Measurements from ENCODE around the gene ZNF710.
"Not testable (repeated sequence)": the region's sequence is repeated elsewhere in the genome, so short reads cannot be mapped to it uniquely, and the experiment has no call there.

Gene ZNF710

DNA sequence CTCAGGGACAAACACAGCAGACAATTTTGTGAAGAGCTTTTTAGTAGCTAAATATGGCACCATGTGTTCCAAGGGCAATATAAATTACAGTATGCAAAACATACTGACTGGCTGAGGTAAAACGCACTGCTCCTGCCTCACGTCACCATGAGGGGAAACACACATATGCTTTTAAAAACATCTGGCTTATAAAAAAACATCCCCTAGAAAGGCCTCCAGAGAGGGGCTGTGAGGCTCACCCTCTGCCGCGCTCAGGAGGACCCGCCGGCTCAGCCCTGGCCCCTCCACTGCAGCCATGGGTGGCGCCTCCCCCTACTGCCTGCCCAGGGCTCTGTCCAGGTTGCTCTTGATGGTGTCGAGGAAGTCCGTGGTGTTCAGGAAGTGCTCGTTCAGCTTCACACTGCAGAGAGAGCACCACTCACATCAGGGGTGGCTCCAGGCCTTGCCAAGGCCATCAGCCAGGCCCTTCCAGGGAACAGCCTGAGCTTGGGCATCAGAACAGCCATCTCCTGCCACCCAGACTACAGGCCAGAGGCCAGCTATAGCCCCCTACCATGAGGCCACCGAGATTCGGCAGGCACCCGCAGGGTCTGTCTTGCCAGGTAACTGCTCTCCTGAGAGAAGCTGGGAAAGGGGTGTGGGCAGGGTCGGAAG is 83.0 kb downstream of the ZNF710 start:
- no peak for DNase-seq

DNA sequence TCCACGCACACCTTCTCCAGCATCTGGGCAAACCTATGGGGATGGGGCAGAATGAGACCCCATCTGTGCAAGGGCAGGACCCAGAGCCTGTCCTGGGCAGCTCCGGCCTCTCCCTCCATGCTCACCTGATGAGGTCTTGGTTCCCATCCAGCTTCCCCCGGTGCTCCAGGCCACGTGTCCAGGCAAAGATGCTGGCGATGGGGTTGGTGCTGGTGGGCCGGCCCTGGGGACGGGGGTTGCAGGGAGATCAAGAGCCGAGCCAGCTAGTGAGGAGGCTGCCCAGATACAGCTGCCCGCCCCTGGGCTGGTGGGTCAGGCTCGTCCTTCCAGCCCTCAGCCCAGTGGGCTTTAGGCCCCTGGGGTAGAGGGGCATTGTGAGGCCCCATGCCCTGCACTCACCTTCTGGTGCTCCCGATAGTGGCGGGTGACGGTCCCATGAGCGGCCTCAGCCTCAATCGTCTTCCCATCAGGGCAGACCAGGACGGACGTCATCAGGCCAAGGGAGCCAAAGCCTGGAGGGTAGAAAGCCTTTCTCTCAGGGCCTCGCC is 83.8 kb downstream of the ZNF710 start:
- DNase-seq, result no peak

DNA sequence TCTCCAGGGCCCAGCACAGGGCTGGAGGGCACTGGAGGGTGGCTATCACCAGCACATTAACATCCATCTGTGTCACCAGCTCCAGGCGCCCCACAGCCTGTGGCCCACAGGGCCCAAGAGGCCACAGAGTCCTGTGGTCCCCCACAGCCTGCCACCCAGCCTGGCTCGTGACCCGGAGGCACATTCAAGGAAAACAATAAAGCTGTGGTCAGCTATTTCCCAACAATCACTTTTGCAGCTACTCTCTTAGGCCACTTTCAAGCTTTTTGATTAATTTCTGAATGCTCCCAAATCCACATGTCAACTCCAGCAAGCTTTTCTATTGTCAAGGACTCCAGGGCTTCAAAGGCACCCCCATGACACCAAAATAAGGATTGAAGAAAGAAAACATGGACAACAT is 84.4 kb downstream of the ZNF710 start:
- DNase-seq, result no peak

DNA sequence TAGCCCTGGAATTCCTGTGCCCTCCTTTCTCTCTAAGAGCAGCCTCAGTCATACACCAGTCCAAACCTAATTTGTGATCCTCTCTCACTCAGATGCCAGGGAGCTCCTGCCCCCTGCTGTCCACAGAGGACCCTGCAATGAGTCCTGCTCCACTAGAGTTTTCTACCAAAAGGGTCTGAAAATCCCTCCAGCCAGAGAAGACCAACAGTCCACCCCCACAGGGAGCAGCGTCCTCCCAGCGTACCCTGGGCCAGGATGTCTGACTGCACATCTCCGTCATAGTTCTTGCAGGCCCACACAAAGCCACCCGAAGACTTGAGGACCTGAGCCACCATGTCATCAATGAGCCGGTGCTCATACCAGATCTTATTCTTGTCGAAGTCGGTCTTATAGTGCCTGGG is 85.7 kb downstream of the ZNF710 start:
- DNase-seq, result no peak

DNA sequence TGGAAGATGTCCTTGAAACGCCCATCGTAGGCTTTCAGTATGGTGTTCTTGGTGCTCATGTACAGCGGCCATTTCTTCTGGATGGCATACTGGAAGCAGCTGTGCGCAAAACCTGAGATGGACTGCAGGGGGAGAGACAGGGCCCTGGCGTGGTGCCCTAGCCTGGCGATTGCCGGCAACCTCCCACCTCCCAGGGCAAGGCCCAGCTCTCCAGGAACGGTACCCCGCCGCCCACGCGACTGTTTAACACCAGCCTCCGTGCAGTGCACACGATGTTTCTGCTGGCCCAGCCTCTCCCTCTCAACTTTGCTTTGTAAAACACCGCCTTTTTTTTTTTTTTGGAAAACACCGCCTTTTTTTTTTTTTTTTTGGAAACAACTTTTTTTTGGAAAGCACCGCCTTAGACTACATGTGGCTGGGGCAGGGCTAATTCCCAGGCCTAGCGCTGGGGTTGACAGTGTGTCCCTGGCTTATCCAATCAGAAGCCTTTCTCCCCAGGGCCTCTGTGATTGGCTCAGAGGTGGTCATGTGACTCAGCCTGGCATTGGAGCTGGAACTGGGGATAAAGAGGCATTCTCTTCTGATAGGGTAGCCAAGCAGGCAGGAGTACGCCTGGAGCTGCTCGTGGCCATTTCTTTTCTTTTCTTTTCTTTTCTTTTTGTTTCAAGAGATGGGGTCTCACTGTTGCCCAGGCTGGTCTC is 86.5 kb downstream of the ZNF710 start:
- DNase-seq, result no peak

DNA sequence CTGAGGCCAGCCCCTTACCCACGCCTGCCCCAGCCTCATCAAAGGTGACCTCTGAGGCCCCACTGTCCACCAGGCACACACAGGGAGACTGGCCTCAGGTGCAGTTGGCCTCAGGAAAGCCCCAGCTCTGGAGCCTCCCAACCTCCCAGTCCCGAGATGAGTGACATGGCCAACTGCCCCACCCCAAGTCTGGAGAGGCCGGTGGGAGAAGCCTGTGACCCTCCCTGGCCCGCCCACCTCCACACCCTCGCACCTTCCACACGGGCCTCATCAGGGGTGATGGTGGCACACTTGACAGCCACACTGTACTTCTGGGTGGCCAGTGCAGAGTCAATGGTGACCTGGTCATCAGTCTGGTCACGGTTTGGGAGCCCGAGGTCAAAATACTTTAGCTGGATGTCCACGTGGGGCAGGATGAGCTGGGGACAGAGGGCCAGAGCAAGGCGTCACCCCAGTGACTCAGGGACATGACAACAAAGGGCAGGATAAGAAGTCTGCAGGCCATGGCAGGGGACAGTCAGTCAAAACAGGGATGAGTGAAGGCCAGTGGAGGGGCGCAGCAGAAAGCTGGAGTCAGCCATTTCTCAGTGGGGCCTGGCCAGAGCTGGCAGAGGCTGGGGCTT is 89.2 kb downstream of the ZNF710 start:
- no peak for DNase-seq

DNA sequence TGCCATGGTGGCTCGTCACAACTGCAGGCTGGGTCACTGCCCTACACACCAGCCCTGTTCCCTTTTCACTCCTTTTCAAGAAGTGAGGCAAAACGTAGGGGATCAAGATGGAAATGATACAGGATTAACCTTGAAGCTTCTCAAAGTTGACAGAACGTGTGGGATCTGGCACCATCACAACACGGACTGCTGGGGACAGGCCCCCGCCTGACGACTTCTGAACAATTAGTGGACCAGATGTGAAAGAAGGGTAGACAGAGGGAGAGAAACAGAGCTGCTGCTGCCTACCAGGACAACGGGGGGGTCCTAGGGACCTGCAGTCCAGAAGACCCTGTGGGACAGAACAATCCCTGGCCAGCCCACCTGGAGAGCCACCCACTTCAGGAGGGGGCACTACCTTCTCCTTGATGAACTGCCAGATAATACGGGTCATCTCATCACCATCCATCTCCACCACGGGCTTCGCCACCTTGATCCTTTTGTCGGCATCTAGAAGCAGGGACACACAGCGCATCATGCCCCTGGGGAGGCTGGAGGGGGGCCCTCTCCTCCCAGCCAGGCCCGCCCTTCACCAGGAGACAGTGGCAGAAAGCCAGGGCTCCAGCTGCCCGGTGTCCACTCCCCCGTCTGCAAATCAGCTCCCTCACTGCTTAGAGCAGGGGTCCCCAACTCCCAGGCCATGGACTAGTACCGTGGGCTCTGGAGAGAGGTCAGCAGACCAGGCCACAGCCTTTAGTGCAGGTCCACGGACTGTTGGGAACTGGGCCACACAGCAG is 90.2 kb downstream of the ZNF710 start:
- DNase-seq, result no peak

DNA sequence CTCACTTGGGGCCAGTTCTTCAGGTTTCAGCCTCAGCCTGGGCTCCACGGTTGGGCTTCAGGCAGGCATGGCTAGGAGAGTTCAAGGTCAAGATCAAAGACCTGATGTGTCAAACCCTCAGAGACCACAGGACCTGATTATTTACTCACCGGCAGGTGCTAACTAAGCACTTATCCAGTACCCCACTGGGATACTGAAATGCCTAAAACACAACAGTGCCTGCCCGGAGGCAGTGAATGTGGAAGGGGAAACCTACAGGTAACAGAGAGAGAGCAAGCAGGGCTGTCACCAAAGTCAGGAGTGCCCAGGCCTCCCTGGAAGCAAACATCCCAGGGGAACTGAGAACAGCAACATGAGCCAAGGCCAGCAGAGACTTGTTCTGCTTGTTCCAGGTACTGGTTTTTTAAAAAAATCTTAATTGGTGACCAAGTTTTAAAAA is 94.4 kb downstream of the ZNF710 start:
- DNase-seq, result no peak

DNA sequence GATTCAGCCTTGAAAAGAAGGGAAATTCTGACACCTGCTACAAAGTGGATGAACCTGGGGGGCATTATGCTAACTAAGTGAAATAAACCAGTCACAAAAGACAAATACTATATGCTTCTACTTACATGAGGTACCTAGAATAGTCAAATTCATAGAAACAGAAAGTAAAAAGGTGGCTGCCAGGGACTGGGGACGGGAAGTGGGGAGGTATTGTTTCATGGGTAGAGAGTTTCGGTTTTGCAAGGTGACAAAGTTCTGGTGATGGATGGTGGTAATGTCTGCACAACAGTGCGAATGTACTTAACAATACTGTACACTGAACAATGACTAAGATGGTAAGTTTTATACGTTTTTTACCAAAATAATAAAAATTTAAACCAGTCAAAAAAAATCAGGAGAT is 96.4 kb downstream of the ZNF710 start:
- DNase-seq, result no peak

DNA sequence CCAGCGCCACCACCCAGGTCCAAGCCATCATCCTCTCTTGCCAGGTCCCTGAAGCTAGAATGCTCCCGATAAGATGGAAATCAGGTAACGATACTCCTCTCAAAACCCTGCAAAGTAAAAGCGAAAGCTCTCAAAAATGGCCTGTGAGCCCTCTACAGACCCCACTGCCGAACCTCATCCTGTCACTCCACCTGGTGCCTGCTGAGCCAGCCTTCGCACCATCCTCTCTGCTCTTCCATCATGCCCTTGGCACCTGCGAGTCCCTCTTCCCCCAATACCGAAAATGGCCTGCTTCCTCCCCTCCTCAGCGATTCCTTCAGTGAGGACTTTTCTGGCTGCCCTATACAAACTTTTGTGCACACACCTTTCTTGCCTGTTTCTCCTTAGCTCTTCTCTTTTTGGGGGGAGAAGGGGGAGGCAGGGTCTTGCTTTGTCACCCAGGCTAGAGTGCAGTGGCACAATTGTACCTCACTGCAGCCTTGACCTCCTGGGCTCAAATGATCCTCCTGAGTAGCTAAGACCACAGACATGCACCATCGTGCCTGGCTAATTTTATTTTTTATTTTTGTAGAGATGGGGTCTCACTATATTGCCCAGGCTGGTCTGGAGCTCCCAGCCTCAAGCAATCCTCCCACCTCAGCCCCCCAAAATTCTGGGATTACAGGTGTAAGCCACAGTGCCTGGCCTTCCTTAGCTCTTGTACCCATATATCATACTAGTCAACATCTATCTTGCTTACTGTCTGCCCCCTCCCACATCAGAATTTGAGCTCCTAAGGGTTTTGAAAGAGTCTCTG is 98.1 kb downstream of the ZNF710 start:
- DNase-seq, result no peak

DNA sequence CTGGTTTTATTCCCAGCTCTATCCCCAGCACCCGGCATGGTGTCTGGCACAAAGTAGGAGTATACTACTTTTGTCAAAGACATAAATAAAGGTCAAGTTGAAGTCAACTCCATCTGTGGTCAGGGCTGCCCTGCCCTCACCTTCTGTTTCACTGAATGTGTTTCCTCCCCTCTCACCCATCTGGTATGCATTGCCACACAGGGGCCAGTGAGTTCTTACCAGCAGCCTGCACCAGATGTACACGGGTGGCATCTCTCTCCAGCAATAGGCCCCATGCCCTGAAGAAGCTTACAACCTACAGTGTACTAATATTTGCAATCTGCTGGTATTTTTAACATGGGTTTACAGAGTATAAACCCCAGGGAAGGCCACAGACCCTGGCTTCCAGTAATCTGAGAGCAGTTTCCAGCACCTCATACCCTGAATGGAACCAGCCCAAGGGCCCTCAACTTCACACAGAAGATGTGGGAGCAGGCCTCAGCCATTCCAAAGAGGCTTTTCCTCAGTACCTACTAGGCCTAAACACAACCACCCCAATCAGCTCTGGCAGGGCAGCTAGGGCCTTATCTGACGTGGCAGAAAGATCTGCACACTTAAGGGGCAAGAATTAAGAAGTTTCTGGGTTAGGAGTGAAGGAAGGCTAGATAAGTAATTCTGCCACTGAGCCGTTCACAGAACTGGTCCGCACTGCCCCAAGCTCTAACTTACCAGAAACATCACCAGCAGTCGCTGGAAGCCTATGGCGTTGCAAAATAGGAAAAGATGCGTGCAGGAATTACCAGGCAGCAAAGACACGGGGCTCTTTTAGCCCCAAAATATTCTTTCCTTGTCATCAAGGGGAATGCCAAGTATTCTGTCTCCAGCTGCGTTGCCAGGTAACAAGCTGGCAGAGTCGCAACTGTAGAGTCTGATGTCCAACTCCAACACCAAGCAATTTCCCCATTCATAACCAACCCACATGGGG is 99.0 kb downstream of the ZNF710 start:
- peak; percentile 77 for DNase-seq

DNA sequence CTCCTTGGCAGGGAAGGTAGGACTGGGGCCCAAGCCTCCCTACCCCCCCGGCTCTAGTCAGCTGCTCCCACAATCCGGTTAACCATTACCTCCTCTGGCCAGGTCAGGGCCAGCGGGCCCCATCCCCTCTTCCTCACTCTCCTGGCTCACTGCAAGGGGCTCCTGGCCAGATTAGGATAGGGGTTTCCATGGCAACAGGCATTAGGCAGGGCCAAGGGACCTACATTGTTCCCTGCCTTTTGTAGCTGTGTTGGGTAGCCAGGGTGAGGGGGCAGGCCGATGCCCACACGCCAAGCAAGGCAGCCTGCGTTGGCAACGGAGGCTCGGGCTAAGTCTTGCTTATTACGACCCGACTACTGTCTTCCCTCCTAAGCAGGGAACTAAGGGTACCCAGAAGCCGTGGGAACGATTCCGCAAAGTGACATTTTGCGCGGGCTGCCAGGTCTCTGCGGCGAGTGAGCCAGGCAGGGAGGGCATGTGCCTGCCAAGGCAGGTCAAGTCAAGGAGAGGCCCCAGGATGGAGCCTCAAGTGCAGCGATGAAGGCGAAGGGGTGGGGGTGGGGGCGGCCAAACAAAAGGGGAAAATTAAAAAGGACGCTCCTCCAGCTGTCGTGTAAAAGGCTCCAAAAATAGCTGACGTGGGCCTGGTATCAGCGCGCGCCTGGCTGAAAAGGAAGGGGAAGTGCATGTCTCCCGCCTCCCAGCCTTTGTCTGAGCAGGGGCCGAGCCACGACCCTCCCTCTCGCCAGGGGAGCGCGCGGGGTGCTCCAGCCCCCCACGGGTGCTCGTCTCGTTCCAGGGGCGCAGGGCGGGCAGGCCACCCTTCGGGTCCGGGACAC is 100.2 kb downstream of the ZNF710 start:
- no peak for DNase-seq

DNA sequence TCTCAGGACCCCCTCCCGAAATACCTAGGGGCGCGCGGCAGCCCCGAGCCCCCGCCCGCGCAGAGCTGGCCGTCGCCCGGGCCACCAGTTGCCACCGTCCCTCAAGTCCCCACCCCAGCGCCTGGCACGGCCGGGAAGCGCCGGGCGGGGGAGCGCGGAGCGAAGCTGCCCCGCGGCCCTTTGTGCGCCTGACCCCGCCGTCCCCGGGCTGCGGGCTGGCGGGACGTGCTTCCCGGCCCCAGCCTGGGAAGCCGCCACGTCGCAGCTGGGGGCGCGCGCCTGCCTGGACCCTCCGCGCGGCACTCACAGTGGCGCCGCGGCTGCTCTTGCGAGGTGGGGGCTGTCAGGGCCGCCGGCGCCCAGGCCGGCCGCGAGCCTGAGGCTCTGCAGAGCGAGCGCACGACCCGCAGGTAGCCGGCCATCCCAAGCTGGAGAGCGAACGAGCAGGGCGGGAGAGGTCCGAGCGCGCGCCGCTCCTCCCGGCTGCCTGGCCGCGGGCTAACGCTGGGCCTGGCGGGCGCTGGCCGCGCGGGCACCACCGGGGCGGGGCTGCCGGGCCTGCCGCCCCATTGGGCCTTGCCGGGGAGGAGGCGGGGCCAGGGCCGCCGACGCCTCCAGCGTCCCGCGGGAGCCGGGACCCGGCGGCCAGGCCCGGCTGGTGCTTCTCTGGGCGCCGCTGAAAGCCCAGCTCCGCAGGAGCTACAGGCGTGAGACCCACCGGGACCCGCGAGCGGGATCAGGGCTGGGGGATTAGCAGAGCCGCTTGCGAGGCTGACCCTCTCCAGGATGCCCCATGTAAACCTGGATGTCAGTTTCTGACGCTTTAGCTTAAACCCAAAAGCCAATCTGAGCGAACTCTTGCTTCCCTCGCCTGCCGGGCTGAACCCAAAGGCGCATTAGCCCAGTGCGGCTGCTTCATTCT is 101.1 kb downstream of the ZNF710 start, which contains the start of gene IDH2:
Gene IDH2 (minus strand): TSS at position 500 of the 922 bp plus-strand sequence. CDS start 78 bp downstream, at position 422.
- DNase-seq, result peak; percentile 87

DNA sequence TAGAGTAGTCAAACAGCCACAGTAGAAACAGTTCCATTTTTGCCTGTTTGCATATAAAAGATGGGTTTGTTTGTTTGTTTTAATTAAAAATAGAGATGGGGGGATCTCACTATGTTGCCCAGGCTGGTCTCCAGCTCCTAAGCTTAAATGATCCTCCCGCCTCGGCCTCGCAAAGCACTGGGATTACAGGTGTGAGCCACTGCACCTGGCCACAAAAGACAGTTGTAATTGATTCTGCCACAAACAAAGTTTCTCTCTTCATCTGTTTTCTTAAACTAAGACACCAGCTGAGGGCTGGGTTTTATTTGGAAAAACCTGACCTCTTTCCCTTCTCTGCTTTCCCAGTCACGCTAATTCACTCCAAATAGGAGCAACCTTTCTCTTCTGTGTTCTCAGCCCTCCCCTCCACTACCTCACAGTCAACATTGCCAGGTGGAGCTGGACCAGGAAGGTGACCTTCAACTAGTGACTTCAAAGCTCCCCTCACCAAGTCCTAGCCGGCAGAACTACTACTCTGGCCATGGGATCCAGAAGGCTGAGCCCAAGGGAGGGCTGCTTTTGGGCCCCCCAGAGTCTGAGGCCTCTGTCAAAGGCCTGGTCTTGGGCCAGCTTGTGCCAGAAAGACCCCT is 102.7 kb downstream of the ZNF710 start:
- no peak for DNase-seq

DNA sequence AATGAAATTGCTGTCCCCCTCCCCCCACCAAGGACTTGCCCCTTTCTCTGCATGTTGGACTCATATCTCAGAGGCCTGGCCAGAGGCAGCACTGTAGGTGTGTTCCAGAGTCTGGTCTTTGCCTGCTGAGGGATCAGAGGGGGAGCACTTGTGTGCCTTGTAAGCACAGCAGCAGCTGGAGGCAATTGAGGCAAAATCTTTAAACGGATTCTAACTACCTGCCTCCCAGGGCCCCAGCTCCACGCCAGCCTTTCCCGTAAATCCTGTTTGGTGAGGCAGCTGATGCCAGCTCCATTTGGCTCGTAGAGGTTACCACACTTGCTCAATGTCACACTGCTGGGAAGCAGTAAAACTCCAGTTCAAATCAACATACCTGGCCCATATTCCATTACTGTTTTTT is 103.4 kb downstream of the ZNF710 start:
- DNase-seq, result no peak

DNA sequence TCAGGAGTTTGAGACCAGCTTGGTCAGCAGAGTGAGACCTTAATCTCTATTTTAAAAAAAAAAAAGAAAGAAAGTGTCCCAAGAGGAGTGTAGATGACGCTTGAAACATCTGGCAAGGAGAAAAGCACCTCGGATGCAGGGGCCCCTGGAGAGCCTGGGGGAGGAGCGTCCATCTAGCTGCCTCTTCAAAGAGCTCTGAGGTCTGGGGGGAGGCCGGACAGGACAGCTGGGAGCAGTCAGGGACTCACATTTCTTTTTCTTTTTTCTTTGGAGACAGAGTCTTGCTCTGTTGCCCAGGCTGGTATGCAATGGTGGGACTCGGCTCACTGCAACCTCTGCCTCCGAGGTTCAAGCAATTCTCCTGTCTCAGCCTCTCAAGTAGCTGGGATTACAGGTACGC is 104.4 kb downstream of the ZNF710 start:
- DNase-seq, result no peak

DNA sequence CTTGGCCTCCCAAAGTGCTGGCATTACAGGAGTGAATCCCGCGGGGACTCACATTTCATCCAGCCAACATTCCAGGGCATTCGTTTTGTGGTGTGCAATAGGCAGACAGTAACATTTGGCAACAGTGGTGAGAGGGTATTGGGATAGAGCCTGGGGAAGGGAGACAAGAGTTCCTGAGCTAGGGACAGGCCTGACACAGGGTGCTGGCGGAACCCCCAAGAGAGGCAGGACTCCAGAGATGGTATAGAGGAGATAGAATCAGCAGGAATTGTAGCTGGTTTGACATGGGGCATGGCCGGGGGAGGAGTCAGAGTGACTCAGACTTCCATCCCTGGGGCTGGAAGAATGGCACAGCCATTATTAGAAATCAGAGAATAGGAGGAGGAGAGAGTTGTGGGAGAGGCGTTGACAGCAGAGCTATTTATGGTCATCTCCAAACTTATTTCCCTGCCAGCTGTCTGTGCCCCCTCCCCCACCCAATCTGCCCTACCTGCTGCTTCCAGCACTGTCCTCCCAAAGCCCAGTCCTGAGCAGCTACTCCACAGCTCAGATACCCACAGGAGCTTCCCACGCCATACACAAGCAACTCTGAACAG is 105.5 kb downstream of the ZNF710 start:
- no peak for DNase-seq

DNA sequence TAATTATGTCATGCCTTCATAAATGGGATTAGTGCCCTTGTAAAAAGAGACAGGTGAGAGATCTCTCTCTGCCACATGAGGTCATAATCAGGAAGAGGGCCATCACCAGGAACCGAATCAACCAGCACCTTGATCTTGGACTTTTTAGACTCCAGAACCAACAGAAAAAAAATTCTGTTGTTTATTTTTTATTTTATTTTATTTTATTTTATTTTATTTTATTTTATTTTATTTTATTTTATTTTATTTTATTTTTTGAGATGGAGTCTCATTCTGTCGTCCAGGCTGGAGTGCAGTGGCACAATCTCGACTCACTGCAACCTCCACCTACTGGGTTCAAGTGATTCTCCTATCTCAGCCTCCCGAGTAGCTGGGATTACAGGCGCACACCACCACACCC is 106.9 kb downstream of the ZNF710 start:
- DNase-seq, result not testable (repeated sequence)

All from left hindlimb (tissue), 1 donor.